HG02840 (cell line): ENCODE data around the gene ATN1.

ENCODE experiments used
- ATAC-seq: cut with Tn5 transposase; IDR thresholded peaks from one replicate; pipeline ENCODE4 v1.9.1; 2021; ENCODE audit warnings: mild to moderate bottlenecking, moderate library complexity, moderate number of reproducible peaks; ENCODE audit not compliant: unreplicated experiment, low FRiP score

ATN1 gene

DNA sequence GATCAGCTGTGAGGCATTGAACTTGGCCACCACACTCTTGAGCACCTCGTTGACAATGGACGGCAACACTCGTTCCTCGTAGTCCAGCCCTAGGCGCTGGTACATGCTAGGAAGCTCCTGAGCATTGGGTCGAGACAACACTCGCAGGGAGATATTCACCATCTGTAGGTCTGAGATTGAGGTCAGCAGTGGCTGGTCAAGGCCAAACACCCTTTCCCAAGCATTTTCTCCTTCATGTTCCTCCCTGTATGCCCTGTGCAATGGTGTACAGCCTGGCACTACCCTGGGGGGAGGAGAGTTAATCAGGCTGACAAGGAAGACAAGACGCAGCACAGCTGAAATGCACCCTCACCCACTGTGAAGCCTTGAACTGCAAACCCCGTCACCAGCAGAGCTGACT is 40.7 kb downstream of the ATN1 start:
- no peak for ATAC-seq

DNA sequence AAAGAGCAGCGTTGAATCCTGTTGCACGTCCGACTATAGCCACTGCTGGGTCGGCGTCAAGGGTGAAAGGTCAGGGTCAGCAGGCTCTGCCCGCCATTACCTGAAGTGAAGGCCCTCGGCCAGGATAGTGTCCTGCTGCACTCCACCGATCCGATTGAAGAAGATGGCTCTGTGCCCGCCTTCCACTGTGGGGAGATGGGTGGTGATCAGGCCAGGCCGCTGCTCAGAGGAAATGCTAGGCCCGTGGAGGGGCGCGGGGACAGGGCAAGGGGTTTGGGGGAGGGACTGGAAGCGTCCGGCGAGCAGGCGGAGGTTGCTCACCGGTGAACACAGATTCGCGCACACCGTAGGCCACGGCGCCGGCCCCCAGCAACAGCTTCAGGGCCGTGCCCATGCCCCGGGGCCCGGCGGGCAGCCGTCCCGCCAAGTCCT is 42.4 kb downstream of the ATN1 start:
- peak; percentile 33 for ATAC-seq

DNA sequence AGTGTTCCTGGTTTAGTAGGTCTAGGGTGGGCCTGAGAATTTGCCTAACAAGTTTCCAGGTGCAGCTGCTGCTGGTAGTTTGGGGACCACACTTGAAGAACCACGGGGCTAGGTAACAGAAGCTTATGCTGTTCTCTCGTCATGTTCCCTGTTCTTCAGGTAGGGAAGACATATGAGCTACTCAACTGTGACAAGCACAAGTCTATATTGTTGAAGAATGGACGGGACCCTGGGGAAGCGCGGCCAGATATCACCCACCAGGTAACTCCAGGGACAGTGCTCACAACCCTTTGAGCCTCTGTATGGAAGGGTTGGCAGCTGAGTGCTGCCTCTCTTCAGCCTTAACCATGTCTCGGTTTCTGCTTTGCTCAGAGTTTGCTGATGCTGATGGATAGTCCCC is 46.4 kb downstream of the ATN1 start:
- no peak for ATAC-seq

DNA sequence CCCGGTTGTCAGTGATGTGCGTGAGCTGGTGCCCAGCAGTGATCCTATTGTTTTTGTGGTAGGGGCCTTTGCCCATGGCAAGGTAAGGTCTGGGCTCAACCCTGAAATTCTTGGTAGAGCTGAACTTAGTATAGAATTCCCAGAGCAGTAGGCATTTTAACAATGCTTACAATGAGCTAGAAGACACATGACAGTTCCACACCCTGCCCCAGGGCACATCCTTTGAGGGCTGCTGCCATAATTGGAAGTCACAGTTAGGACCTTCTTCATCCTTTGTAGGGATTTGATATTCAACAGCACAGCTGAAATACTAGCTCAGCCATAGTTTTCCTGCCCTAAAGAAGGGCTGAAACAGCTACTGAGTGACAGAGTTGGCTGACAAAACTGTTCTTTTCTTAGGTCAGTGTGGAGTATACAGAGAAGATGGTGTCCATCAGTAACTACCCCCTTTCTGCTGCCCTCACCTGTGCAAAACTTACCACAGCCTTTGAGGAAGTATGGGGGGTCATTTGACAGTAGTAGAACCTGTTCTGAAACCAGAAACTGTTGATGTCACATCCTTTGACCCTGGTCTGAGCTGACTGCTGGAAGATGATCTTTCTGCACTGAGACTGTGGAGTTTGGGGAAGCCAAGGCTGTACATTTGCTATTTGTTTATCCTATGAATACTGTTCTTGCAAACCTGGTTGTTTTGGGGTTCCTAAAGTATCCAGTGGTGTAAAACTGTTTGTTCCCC is 47.7 kb downstream of the ATN1 start:
- ATAC-seq = no peak

DNA sequence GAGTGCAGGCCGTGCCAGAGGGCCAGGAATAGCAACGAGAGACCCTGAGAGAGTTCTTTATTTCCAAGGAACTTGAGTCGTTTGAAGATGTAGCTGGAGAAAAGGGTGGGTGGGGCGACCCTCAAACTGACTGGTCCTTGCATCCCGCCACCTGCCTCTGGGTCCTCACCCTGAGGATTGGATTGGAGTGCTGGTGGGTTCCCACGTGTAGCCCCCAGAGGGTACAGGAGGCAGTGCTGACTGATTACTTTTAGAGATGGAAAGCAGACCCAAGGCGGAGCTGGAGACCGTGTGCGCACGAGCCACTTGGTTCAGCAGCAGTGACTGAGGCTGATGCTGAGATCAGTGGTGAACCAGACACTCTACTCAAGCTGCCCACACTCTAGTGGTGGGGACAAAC is 49.9 kb downstream of the ATN1 start:
- ATAC-seq = no peak

DNA sequence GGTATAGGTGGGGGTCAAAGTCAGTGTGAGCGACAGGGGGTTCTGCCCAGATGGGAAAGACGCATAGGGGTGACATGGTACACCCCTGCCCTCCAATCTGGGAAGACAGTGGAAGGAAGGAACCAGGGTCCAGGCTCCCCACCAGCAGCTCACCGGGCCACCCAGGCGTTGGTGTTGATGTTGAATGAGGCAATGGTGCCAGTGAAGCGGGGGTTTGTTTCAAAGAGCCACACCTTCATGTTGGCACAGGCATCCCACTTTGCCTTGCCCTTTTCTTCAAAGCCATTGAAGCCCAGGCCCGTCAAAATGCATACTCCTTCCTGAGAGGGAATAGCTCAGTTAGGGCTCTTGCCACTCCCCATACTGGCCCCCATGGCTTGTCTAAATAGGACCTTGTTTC is 50.4 kb downstream of the ATN1 start:
- no peak for ATAC-seq

DNA sequence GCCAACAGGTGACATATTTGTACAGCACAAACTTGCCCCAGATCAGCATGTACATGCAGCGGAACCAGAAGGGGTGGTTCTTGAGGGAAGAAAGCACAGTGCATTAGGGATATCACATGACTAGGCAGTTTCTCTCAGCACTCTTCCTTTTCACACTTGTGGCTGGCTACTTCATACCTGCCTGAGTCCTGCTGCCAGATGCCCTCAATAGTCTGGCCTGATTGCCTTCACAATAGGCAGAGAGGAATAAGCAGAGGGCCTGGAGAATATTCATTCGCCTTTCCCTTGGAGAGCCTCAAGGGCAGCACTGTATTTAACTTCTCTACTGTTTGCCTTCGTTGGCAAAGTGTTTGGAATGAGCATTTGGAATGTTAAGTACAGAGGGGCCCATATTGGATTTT is 50.9 kb downstream of the ATN1 start:
- no peak for ATAC-seq

DNA sequence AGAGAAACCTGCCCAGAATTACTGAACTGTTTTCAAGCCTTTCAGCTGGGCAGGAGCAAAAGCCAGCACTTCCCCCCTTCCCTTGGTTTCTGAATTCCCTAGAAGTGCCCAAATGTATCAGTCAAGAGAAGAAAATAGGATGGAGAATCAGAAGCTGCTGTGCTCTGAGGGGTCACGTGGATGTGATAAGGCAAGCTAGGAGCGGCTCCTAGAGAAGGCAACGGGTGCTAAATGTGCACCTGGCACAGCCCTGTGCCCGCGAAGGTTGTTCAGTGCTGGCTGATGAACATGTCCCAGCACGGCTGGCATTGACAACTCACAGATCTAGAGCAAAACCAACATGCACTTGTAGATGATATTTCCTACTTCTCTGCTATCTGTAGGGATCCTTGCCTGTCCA is 51.3 kb downstream of the ATN1 start:
- no peak for ATAC-seq

DNA sequence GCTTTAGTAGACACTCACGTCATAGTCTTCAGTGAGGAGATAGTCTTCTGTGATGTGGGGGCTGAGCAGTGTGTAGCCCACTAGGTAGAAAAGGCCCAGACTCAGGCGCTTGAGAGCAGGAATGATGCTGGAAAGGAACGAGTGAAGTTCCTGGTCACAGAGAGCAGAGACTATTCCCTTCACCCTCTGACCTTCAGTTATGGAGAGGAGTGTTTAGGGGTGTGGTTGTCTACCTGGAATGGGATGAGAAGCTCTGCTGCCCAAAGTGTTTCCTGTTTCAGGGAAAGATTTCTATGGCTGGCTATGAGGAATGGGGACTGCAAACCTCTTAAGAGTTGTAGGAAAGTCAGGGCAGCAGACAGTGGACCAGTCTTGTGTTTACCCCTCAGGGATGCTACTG is 51.7 kb downstream of the ATN1 start:
- no peak for ATAC-seq

DNA sequence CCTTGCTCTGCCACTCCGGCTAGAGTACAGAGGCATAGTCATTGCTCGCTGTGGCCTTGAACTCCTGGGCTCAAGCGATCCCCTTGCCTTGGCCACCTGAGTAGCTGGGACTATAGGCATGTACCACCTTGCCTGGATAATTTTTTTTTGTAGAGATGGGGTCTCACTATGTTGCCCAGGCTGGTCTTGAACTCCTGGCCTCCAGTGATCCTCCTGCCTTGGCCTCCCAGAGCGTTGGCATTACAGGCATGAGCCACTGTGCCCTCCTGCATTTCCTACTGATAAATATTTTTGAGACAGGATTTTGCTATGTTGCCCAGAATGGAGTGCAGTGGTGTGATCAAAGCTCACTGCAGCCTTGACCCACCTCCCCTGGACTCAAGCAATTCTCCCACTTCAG is 52.3 kb downstream of the ATN1 start:
- no peak for ATAC-seq

DNA sequence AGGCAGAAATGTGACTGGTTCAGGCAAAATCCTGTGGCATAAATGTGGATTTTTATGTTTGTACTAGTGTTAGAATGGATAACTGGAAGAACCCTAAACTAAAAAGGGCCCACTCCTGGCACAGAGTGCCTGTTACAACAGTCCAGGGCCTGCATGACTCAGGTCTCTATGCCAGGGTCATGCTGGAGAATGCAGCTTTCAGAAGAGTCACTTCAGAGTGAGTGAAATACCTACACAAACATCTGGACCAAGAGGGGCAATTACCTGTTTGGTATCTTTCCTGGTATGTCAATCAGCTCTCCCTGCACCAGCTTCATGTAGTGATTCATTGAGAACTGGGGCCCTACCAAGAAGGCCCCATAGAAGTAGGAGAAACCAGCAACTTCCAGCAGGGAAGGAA is 53.0 kb downstream of the ATN1 start:
- ATAC-seq = no peak

DNA sequence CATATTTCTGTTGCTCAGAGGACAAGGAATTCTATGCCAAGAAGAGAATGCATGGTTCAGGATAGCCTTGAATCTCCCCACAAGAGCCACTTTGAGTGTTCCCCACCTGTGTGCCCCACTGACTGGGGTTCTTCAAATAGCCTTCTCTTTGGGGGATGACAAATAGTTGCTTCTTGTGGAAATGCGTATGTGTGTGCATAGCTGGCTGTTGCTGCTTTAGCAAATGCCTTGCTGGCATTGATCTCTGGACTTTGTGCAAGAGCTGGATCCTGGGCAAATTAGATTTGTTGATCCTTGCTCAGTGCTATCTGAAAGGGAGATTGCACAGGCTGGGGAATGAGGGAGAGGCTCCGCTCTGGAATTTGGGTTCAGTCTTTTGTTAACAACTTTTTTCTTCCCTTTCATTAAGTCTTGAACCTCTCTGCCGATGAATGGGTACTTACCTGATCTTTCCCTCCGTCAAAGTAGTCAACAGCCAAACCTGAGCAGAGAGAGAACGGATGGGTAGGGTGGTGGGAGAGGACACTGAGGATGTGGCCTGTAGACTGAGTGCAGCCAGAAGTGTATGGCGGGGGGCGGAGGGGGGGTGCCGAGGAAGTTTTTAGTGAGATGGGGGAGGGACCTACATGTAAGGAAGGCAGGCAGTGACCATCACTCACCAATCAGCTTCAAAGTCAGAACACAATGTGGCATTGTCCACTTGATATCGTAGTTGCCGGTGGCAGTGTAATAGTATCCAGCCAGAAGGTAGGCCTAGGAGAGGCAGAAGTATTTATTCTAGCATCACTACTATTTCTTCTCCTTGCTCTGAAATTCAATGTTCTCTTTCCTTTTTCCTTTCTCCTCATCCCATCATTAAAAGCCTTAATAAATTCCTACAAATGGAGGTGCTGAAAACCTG is 53.6 kb downstream of the ATN1 start:
- ATAC-seq = no peak

DNA sequence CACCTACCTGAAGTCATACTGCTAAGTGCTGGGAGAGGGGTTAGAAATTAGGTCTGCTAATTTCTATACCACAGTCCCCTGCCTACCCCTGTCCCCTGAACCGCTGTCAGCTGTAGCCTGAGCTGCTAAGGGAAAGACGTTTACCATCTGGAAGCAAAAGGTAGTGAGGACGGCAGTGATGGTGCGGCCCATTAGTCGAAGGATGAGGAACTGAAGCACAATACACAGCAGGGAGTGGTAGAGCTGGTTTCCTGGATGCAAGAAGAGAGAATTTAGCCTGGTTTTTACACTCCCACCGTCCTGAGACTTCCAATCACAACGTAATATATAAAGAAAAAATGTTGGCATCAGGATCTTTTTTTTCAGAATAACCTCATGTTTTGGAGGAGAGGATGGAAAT is 54.8 kb downstream of the ATN1 start:
- ATAC-seq = no peak

DNA sequence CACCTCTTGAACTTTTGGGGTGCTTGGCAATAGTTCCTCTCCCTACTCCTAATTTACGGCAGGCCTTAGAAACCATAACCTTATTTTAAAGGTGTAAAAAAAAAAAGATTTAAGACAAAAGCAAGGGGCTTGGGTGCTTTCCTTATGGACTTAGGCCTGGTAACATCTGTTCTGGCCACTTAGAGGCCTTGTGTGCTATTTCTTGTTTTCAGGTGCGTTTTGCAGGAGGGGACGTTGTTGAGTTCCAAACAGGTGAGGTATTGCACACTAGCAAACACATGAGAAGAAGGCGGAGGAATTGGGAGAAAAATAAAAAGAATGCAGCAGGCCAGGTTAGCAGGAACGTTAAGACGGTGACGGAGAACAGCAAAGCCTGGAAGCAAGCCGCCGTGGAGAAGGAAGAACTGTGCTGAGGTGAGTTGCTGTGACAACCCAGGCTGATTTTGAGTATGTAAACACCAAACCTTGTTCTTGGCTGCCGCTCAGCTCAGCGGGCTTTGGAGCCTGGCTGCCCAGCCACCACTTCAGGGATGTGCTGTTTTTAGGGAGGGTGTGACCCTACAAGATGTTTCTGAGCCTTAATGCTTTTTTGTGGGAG is 60.3 kb downstream of the ATN1 start:
- no peak for ATAC-seq
